Esophagus squamous epithelium (tissue), 4 donors: ENCODE results near the gene ADA.

Experiments used
- POLR2A ChIP-seq, 4 donors: fragments of 450-650 bp; IDR thresholded peaks; one replicate each; pipeline ENCODE4 v1.6.1; 2017; ENCODE audit warnings: antibody characterized with exemption in 4 of 4, mild to moderate bottlenecking in 4 of 4, moderate library complexity in 3 of 4
- TF ChIP-seq, protein P1 (sequence below), 6 experiments: fragments of 450-650 bp in 4 of 6; fragments of 200-600 bp in 2 of 6; sonication (generic) in 2 of 6; IDR thresholded peaks; one replicate each; pipeline ENCODE4 v1.5.1; 2016 to 2019; ENCODE audit warnings: antibody characterized with exemption in 6 of 6, mild to moderate bottlenecking in 4 of 6, moderate library complexity in 4 of 6

GRCh38 chr20:44632103-44632752, 19.3 kb downstream of the ADA start:
- TF ChIP-seq, protein P1, sequence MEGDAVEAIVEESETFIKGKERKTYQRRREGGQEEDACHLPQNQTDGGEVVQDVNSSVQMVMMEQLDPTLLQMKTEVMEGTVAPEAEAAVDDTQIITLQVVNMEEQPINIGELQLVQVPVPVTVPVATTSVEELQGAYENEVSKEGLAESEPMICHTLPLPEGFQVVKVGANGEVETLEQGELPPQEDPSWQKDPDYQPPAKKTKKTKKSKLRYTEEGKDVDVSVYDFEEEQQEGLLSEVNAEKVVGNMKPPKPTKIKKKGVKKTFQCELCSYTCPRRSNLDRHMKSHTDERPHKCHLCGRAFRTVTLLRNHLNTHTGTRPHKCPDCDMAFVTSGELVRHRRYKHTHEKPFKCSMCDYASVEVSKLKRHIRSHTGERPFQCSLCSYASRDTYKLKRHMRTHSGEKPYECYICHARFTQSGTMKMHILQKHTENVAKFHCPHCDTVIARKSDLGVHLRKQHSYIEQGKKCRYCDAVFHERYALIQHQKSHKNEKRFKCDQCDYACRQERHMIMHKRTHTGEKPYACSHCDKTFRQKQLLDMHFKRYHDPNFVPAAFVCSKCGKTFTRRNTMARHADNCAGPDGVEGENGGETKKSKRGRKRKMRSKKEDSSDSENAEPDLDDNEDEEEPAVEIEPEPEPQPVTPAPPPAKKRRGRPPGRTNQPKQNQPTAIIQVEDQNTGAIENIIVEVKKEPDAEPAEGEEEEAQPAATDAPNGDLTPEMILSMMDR (IDR thresholded peaks at IDR 0.05) = no peak
- no peak for TF ChIP-seq POLR2A (IDR thresholded peaks at IDR 0.05)
